ENCODE measurements around the gene CLDN6. TPM values are rescaled to one million over a fixed set of nuclear protein-coding genes. Genes with fewer than 3 reads are reported as not detected.

Gene CLDN6
- total and polyA plus RNA-seq, 2 of the 13 experiments (the other 11 are each of a cell fraction or from before 2014, with no cell fraction given), result 5.9 to 7.6 TPM

GRCh38 chr16:3059041-3059722 is 41.2 kb upstream of the CLDN6 start (continued):
- peak; percentile 75; the same call in 1 of the 2 replicates for TF ChIP-seq KDM5B (CRISPR knock-in tag; IDR thresholded peaks at IDR 0.05; ENCODE audit: borderline replicate concordance)
- TF ChIP-seq ZMYM4 (CRISPR knock-in tag; IDR thresholded peaks at IDR 0.05), result peak; percentile 70; the same call in 1 of the 2 replicates

- in situ Hi-C loops (cut with HindIII; ENCODE audit: extremely low pct_ligation_motif_present, low pct_unique_long_range_greater_than_20kb), result no loop called here
- POLR2A ChIA-PET, result interaction anchor here (1.0 to 3.0 kb wide), 13 partner anchors 9 to 71 kb away, joined by 3 to 30 read pairs (median 3); partner anchors contain the start of genes HCFC1R1, THOC6, TNFRSF12A and ZNF205
- Histone ChIP-seq H3K36me3 (replicated peaks in 1 of 2; ENCODE audit: control insufficient read depth in 1 of 2, insufficient read depth in 2 of 2, low read length in 2 of 2) (no peaks in the 10 kb centered on the region), H3K79me2 (ENCODE audit: insufficient read depth, low read length) (no peaks in the 10 kb centered on the region), H3K27ac (ENCODE audit: extremely low read length, insufficient read depth, low read length) (no peak overlapping the region), H3K4me1 (ENCODE audit: insufficient read depth, low read length) (peaks cover 14% of the 10 kb centered on the region), H3K9me3 (ENCODE audit: low read length) (no peaks in the 10 kb centered on the region), H4K20me1 (ENCODE audit: insufficient read depth, low read length) (no peaks in the 10 kb centered on the region), H3K27me3 (ENCODE audit: control insufficient read depth in 1 of 2, insufficient read depth in 2 of 2, low read length in 2 of 2) (no peaks in the 10 kb centered on the region), H3K9ac (ENCODE audit: insufficient read depth, low read depth, low read length) (peak overlapping the region; percentile 81), H3K4me2 (ENCODE audit: low read depth, low read length) (peak overlapping the region; percentile 99), H2AFZ (ENCODE audit: low read length) (no peak overlapping the region), H3K4me3 (replicated peaks in 1 of 3; ENCODE audit: insufficient read depth in 1 of 3, low read depth in 2 of 3, low read length in 3 of 3) (peak overlapping the region; percentile 74 to 91 (median 90))
- ATAC-seq, result peak; percentile 12
- no peak for FAIRE-seq
- WGBS (ENCODE audit: low lambda C conversion rate), result 35% methylated on average over 4 of the region's 77 CpGs
- DNase-seq (ENCODE audit: low spot score), result peak; percentile 36
- BruUV-seq (replicated peaks), result no TSS peak
- CTCF ChIA-PET (ENCODE audit: low intra/inter-chr PET ratio, low total read pairs), result interaction anchor here (1.2 to 1.6 kb wide), 3 partner anchors 29 to 43 kb away, joined by 5 to 8 read pairs (median 7); no protein-coding TSS in a partner anchor
- intact Hi-C loops (cut with micrococcal nuclease; ENCODE audit: unreplicated experiment), result loop anchor here (1.0 to 2.0 kb wide), 3 partner anchors 29 to 70 kb away; no protein-coding TSS in a partner anchor
- no peak for TF ChIP-seq RNF2 (conservative IDR thresholded peaks at IDR 0.05; ENCODE audit: low read depth)
- peak; percentile 4; the same call in 1 of the 2 replicates for TF ChIP-seq ZNF777 (CRISPR knock-in tag; IDR thresholded peaks at IDR 0.05)
- no peak for TF ChIP-seq PAXIP1 (CRISPR knock-in tag; conservative IDR thresholded peaks at IDR 0.05)
- peak; percentile 68 for TF ChIP-seq ZBTB33 (CRISPR knock-in tag; IDR thresholded peaks at IDR 0.05)
- TF ChIP-seq PRDM15 (CRISPR knock-in tag; IDR thresholded peaks at IDR 0.05), result no peak
- no peak for TF ChIP-seq ZNF703 (CRISPR knock-in tag; IDR thresholded peaks at IDR 0.05; ENCODE audit: borderline replicate concordance)
Measured at GRCh38 chr16:3058139-3059030, 40.4 kb upstream of the CLDN6 start.
